GM13976 (cell line): ENCODE measurements around the gene TLL2.

Source experiments
- DNase-seq: peaks from one replicate; pipeline ENCODE4 v3.0.0; 2012; ENCODE audit warnings: low spot score
- CTCF ChIP-seq: IDR thresholded peaks from 2 replicates; pipeline ENCODE4 v1.5.1; 2012; ENCODE audit warnings: borderline replicate concordance, mild to moderate bottlenecking; ENCODE audit not compliant: insufficient read depth; ENCODE audit errors: extremely low read depth, missing control alignments, control extremely low read depth
- in situ Hi-C: fragments of 300-500 bp; cut with MboI; formaldehyde crosslinking; loops from one replicate; pipeline ENCODE4 v1.12.0; 2022; ENCODE audit warnings: low sequenced_read_pairs, mixed read lengths, inconsistent platforms; ENCODE audit not compliant: unreplicated experiment

Gene TLL2

DNA sequence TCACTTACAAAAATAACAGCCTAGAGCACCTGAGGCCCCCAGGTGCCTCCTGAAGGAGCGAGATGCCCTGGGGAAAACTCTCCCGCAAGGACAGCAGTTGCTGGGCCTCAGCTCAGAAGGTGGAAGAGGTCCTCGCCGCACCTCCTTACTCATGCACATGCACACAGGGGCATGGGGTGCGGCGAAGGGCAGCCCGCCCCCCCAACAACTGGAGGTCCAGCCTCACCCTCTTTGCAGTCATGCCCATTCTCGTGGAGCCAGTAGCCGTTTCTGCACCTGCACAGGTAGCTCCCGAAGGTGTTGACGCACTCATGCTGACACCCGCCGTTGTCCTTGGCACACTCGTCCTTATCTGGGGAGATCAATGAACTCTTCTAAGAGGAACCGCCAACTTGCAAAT, 135.0 kb downstream of the TLL2 start:
- in situ Hi-C loops: loop anchor here (25.0 kb wide), 1 partner anchor 234 kb away; no protein-coding TSS in a partner anchor
- no peak for DNase-seq
- TF ChIP-seq CTCF: no peak

GRCh38 chr10:96377816-96378294, 135.9 kb downstream of the TLL2 start:
- DNase-seq: no peak
- TF ChIP-seq CTCF: no peak
- in situ Hi-C loops: loop anchor here (25.0 kb wide), 1 partner anchor 234 kb away; no protein-coding TSS in a partner anchor

DNA sequence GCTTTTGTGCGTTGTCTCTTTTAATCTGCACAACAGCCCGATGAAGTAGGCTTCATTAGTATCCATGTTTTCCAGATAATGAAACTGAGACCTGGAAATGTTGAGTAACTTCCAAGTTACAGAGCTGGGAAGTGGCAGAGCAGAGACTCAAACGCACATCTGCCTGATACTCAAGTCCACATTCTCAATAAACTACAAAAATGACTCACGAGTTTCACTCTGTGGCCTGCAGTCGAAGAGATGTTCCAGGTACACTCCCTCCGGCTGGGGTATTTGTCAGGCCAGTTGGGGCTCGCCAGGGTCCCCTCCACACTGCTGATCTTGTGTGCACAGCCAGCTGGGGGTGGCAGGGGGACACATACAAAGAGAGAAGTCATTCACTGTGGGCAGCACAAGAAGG, 137.2 kb downstream of the TLL2 start:
- DNase-seq: peak; percentile 78
- in situ Hi-C loops: loop anchor here (25.0 kb wide), 1 partner anchor 236 kb away; no protein-coding TSS in a partner anchor
- no peak for TF ChIP-seq CTCF

- TF ChIP-seq CTCF: peak; percentile 99
- in situ Hi-C loops: loop anchor here (25.0 kb wide), 1 partner anchor 237 kb away; no protein-coding TSS in a partner anchor
- peak; percentile 95 for DNase-seq
Observed at GRCh38 chr10:96374985-96375830, 138.5 kb downstream of the TLL2 start.

DNA sequence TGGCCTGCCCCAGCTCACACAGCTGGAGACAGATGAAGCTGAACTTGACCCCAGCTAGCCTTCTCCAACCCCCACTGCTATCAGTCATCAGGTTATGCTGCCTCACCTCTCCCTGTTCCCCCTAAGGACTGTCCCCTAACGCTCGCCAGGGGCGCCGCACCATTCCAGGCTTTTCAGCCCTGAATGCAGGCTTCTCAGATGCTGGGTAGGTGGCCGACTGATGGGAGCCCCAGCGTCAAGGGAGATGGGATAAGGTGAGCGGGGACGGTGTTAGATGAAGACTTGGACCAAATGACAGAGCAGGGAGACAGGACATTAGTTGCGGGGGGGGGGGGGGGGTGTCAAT, 139.1 kb downstream of the TLL2 start:
- no peak for DNase-seq
- no peak for TF ChIP-seq CTCF
- in situ Hi-C loops: no loop called here

DNA sequence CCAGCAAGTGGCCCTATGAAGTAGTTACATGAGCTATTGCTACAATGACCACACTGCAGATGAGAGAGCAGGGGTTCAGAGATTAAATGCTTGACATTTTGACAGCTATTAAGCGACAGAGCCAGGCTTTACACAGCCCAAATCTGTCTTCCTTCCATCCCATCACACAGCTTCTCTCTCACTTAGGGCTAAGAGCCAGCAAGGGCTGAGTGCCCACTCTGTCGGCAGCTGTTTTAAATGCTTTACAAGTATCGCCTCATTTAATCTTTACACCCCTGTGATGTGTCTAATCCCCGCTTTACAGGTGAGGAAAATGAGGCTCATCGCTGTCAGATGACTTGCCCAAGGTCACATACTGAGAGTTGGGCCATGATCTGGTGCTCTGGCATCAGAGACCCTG, 139.7 kb downstream of the TLL2 start:
- in situ Hi-C loops: no loop called here
- DNase-seq: no peak
- no peak for TF ChIP-seq CTCF
